Measurements from ENCODE around the gene SRGAP1.

SRGAP1 gene

DNA sequence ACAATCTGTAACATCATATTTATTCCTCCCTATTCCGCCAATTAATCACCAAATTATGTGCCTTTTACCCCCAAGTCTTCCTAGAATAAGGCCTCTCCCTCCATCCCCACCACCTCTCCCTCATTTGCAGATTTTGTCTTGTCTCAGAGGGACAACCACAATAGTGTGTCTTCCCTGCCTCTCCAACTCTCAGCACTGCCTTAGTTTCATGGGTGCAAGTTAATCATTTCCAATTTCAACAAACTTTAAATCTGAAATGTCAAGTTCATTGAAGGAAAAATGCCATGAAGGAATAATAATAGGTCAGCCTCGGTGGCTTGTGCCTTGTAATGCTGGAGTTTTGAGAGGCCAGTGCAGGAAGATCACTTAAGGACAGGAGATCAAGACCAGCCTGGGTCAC lies 33.2 kb upstream of the SRGAP1 start:
- TF ChIP-seq SIN3A (IDR thresholded peaks at IDR 0.05; ENCODE audit: borderline replicate concordance, insufficient read depth, low read length) (no peak), FOXP2 (optimal IDR thresholded peaks at IDR 0.05; ENCODE audit: borderline replicate concordance, extremely low read depth, extremely low read length, insufficient read depth) (no peak), POLR2AphosphoS5 (IDR thresholded peaks at IDR 0.05; ENCODE audit: low read depth, low read length) (no peak), TAF1 (IDR thresholded peaks at IDR 0.05; ENCODE audit: borderline replicate concordance, insufficient read depth, low read length) (no peak)
- TF ChIP-seq, protein P1, sequence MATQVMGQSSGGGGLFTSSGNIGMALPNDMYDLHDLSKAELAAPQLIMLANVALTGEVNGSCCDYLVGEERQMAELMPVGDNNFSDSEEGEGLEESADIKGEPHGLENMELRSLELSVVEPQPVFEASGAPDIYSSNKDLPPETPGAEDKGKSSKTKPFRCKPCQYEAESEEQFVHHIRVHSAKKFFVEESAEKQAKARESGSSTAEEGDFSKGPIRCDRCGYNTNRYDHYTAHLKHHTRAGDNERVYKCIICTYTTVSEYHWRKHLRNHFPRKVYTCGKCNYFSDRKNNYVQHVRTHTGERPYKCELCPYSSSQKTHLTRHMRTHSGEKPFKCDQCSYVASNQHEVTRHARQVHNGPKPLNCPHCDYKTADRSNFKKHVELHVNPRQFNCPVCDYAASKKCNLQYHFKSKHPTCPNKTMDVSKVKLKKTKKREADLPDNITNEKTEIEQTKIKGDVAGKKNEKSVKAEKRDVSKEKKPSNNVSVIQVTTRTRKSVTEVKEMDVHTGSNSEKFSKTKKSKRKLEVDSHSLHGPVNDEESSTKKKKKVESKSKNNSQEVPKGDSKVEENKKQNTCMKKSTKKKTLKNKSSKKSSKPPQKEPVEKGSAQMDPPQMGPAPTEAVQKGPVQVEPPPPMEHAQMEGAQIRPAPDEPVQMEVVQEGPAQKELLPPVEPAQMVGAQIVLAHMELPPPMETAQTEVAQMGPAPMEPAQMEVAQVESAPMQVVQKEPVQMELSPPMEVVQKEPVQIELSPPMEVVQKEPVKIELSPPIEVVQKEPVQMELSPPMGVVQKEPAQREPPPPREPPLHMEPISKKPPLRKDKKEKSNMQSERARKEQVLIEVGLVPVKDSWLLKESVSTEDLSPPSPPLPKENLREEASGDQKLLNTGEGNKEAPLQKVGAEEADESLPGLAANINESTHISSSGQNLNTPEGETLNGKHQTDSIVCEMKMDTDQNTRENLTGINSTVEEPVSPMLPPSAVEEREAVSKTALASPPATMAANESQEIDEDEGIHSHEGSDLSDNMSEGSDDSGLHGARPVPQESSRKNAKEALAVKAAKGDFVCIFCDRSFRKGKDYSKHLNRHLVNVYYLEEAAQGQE (IDR thresholded peaks at IDR 0.05; ENCODE audit: insufficient read depth in 1 of 2, low read depth in 2 of 2, low read length in 2 of 2): no peak

DNA sequence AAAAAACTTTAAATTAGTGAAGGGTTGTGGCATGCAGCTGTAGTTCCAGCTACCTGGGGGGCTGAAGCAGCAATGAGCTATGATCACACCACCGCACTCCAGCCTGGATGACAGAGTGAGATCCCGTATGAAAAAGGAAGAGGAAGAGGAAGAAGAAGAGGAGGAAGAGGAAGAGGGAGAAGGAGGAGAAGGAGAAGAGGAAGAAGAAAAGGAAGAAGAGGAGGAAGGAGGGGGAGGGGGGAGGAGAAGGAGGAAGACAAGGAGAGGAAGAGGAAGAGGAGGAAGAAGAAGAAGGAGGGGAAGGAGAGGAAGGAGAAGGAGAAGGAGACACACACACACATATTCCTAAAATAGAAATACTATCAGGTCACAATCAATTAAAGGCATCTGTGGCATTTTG lies 32.7 kb upstream of the SRGAP1 start:
- TF ChIP-seq SIN3A (IDR thresholded peaks at IDR 0.05; ENCODE audit: borderline replicate concordance, insufficient read depth, low read length): no peak
- no peak for TF ChIP-seq POLR2AphosphoS5 (IDR thresholded peaks at IDR 0.05; ENCODE audit: low read depth, low read length)
- no peak for TF ChIP-seq FOXP2 (optimal IDR thresholded peaks at IDR 0.05; ENCODE audit: borderline replicate concordance, extremely low read depth, extremely low read length, insufficient read depth)
- TF ChIP-seq, protein P1 (IDR thresholded peaks at IDR 0.05; ENCODE audit: insufficient read depth in 1 of 2, low read depth in 2 of 2, low read length in 2 of 2): no peak
- TF ChIP-seq TAF1 (IDR thresholded peaks at IDR 0.05; ENCODE audit: borderline replicate concordance, insufficient read depth, low read length): no peak

DNA sequence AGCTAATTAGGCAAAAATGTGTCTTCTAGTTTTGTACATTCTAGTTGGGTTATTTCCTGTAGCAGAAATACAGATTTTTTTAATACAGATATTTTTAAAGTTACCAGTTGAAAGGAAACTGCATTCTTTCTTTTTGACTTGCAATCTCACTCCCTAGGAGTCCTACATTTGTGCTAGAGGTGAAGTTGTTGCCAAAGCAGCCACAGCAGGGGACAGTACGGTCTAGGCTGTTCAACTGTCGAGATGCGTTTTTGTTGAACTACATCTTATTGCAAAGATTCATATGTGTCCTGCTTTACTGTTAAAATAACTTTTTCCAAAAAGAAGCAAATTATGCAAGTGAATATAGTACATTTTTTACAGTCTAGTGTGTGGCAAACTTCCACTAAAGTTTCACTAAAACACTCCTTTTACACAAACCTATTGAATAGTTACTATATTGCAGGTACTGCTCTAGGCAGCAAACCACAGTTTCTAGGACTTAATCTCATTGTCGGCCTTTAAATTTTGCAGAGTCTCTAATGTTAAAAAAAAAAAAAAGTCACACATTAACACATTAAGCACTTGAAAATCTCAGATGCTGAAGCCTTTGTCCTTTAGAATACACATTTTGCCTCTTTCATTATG lies 30.2 kb upstream of the SRGAP1 start:
- TF ChIP-seq FOXP2 (optimal IDR thresholded peaks at IDR 0.05; ENCODE audit: borderline replicate concordance, extremely low read depth, extremely low read length, insufficient read depth): no peak
- no peak for TF ChIP-seq TAF1 (IDR thresholded peaks at IDR 0.05; ENCODE audit: borderline replicate concordance, insufficient read depth, low read length)
- no peak for TF ChIP-seq POLR2AphosphoS5 (IDR thresholded peaks at IDR 0.05; ENCODE audit: low read depth, low read length)
- TF ChIP-seq SIN3A (IDR thresholded peaks at IDR 0.05; ENCODE audit: borderline replicate concordance, insufficient read depth, low read length): no peak
- TF ChIP-seq, protein P1 (IDR thresholded peaks at IDR 0.05; ENCODE audit: insufficient read depth in 1 of 2, low read depth in 2 of 2, low read length in 2 of 2): no peak

DNA sequence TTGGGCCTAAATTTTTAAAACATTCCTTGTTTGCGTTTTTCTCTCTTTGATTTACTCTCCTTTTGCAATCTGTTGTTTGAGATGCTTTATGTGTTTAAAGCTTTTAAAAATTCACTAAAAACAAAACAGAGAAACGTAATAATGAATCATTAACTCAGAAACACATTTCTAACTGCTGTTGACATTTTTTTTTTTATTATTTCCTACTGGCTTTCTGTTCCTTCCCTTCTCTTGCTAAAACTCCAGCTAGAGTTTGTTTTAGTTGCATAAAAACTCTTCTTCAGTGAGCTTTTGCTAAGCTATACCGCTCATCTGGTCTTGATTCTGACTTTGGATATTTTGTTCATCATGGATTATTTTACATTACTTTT lies 29.0 kb upstream of the SRGAP1 start:
- TF ChIP-seq TAF1 (IDR thresholded peaks at IDR 0.05; ENCODE audit: borderline replicate concordance, insufficient read depth, low read length): no peak
- no peak for TF ChIP-seq SIN3A (IDR thresholded peaks at IDR 0.05; ENCODE audit: borderline replicate concordance, insufficient read depth, low read length)
- TF ChIP-seq POLR2AphosphoS5 (IDR thresholded peaks at IDR 0.05; ENCODE audit: low read depth, low read length): no peak
- TF ChIP-seq FOXP2 (optimal IDR thresholded peaks at IDR 0.05; ENCODE audit: borderline replicate concordance, extremely low read depth, extremely low read length, insufficient read depth): no peak
- TF ChIP-seq, protein P1 (IDR thresholded peaks at IDR 0.05; ENCODE audit: insufficient read depth in 1 of 2, low read depth in 2 of 2, low read length in 2 of 2): no peak

Measured in PFSK-1 (cell line).